Uterine smooth muscle cell (primary cell): Measurements from ENCODE around the gene CFI. TPM values are rescaled to one million over a fixed set of nuclear protein-coding genes. Genes with fewer than 3 reads are reported as not detected.

Experiments
- total RNA-seq: library from RNA; depleted of rRNA; stranded (reverse); fragments of >200 nt; gene quantifications from 2 replicates; pipeline ENCODE4 v1.2.3, GENCODE V29; 2014

Gene CFI
- total RNA-seq, result 3.0 and 3.7 TPM in 2 replicates

GRCh38 chr4:109801895-109802319 is at the start of gene CFI:
TSS of gene CFI (minus strand) at chr4:109801999. CDS start at chr4:109801971, 28 bp downstream.

GRCh38 chr4:109847896-109848442 is 46.2 kb upstream of the CFI start, which contains the start of gene LRIT3:
TSS of gene LRIT3 (plus strand) at chr4:109848107. CDS start at chr4:109848202, 95 bp downstream.

GRCh38 chr4:109827672-109828071 is 25.9 kb upstream of the CFI start, which contains the start of gene RRH:
TSS of gene RRH (plus strand) at chr4:109827972. CDS start at chr4:109828028, 56 bp downstream.

GRCh38 chr4:109815151-109816081 is 13.6 kb upstream of the CFI start, which contains the start of gene GAR1:
TSS of gene GAR1 (plus strand) at chr4:109815762. CDS start at chr4:109816165, 403 bp downstream.

GRCh38 chr4:109729718-109730618 is 71.8 kb downstream of the CFI start, which contains the start of gene PLA2G12A:
TSS of gene PLA2G12A (minus strand) at chr4:109730070. CDS start at chr4:109729809, 261 bp downstream.

GRCh38 chr4:109702950-109703663 is 98.7 kb downstream of the CFI start, which contains the start of gene CASP6:
TSS of gene CASP6 (minus strand) at chr4:109703445. CDS start at chr4:109703395, 50 bp downstream.

Other genes with a start within 250 kb of the CFI start
- gene MCUB, start 241.8 kb downstream of the CFI start, total RNA-seq, result 21.5 and 30.2 TPM in 2 replicates
- gene CASP6, start 98.6 kb downstream of the CFI start, total RNA-seq, result 34.4 and 44.4 TPM in 2 replicates
- 9.6 and 65.5 TPM in 2 replicates for gene PLA2G12A, start 71.9 kb downstream of the CFI start, total RNA-seq
- gene GAR1, start 13.8 kb upstream of the CFI start, total RNA-seq, result 2.7 and 3.2 TPM in 2 replicates
- 0.22 TPM in 1 of 2 replicates, not detected in the other for gene RRH, start 26.0 kb upstream of the CFI start, total RNA-seq
- gene LRIT3, start 46.1 kb upstream of the CFI start, total RNA-seq, result under 0.01 and 0.11 TPM in 2 replicates
- gene EGF, start 110.9 kb upstream of the CFI start, total RNA-seq, result 1.3 and 1.9 TPM in 2 replicates